Tibial nerve (tissue), 4 donors: Measurements from ENCODE around the gene LAMP5. TPM values are rescaled to one million over a fixed set of nuclear protein-coding genes. Genes with fewer than 3 reads are reported as not detected.

Source experiments
- DNase-seq, 2 donors: peaks; one replicate each; pipeline ENCODE4 v3.0.0-alpha.2; 2019; ENCODE audit warnings: low spot score in 2 of 2
- H3K27ac ChIP-seq, 4 donors: fragments of 200-600 bp; sonication (generic) in 3 of 4; one replicate each; pipeline ENCODE4 v1.5.1; 2017 to 2019; ENCODE audit warnings: mild to moderate bottlenecking in 1 of 4
- H3K27me3 ChIP-seq, 2 donors: fragments of 200-600 bp; sonication (generic) in 1 of 2; one replicate each; pipeline versions ENCODE4 v1.5.1 to v1.6.0; 2017 to 2019
- H3K36me3 ChIP-seq, 3 donors: fragments of 200-600 bp; sonication (generic); one replicate each; pipeline ENCODE4 v1.5.1; 2018 to 2019
- H3K4me1 ChIP-seq, 4 donors: fragments of 200-600 bp; sonication (generic) in 3 of 4; one replicate each; pipeline ENCODE4 v1.5.1; 2017 to 2019
- H3K4me3 ChIP-seq, 4 donors: fragments of 200-600 bp; sonication (generic) in 3 of 4; one replicate each; pipeline ENCODE4 v1.5.1; 2017 to 2019; ENCODE audit warnings: mild to moderate bottlenecking in 1 of 4, moderate library complexity in 1 of 4
- H3K9me3 ChIP-seq, 4 donors: fragments of 200-600 bp; sonication (generic) in 3 of 4; one replicate each; pipeline ENCODE4 v1.5.1; 2017 to 2019
- EP300 ChIP-seq, 2 donors: sonication (generic); formaldehyde crosslinking; IDR thresholded peaks; one replicate each; pipeline ENCODE4 v1.6.1; 2017; ENCODE audit warnings: antibody characterized with exemption in 2 of 2, mild to moderate bottlenecking in 1 of 2
- POLR2A ChIP-seq, 2 donors: fragments of 450-650 bp; IDR thresholded peaks; one replicate each; pipeline ENCODE4 v1.6.1; 2017; ENCODE audit warnings: antibody characterized with exemption in 2 of 2, mild to moderate bottlenecking in 2 of 2, moderate library complexity in 2 of 2
- WGBS, 2 donors: methylation state at CpG; one replicate each; pipeline ENCODE4 v1.1.5; 2018; 5-methylcytosine and 5-hydroxymethylcytosine counted together
- total RNA-seq, 4 donors: library from RNA; depleted of rRNA; stranded (reverse); fragments of >200 nt; gene quantifications; one replicate each; pipeline ENCODE4 v1.1.0, GENCODE V29; 2016
- TF ChIP-seq, protein P1 (sequence below), 5 experiments: fragments of 200-600 bp in 3 of 5; fragments of 450-650 bp in 2 of 5; sonication (generic) in 3 of 5; IDR thresholded peaks; one replicate each; pipeline ENCODE4 v1.5.1; 2016 to 2019; ENCODE audit warnings: antibody characterized with exemption in 5 of 5, mild to moderate bottlenecking in 3 of 5, moderate library complexity in 2 of 5

Gene LAMP5
- total RNA-seq, 4 donors from 2014 or later = 0.21 to 0.59 (median 0.44) TPM; not detected in 1

DNA sequence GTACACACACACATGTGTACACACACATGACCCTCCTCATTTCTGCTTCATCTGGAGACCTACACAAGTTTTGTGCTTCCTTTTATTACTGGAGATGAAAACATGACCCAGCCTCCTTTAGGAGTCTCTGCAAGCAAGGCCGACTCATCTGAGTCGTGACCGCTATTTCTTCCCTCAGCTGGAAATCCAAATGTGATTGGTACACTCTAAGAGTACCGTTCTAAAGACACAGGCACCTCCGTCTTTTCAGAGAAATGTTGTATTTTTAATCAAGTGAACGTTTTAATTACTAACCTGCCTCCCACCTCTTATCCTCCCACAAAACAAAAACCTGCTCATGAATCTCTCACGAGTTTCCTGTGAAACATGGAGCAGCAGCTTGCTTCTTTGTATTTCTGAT, 63.0 kb downstream of the LAMP5 start:
- no peaks in the 10 kb centered on the region for H3K9me3 ChIP-seq
- WGBS, 2 donors = 60 to 70% methylated on average over 7 of the region's 7 CpGs
- no peak overlapping the region for H3K27ac ChIP-seq
- no peaks in the 10 kb centered on the region for H3K27me3 ChIP-seq
- TF ChIP-seq, protein P1, sequence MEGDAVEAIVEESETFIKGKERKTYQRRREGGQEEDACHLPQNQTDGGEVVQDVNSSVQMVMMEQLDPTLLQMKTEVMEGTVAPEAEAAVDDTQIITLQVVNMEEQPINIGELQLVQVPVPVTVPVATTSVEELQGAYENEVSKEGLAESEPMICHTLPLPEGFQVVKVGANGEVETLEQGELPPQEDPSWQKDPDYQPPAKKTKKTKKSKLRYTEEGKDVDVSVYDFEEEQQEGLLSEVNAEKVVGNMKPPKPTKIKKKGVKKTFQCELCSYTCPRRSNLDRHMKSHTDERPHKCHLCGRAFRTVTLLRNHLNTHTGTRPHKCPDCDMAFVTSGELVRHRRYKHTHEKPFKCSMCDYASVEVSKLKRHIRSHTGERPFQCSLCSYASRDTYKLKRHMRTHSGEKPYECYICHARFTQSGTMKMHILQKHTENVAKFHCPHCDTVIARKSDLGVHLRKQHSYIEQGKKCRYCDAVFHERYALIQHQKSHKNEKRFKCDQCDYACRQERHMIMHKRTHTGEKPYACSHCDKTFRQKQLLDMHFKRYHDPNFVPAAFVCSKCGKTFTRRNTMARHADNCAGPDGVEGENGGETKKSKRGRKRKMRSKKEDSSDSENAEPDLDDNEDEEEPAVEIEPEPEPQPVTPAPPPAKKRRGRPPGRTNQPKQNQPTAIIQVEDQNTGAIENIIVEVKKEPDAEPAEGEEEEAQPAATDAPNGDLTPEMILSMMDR (IDR thresholded peaks at IDR 0.05) = no peak
- TF ChIP-seq POLR2A (IDR thresholded peaks at IDR 0.05) (no peak), EP300 (IDR thresholded peaks at IDR 0.05) (no peak)
- no peak overlapping the region for H3K4me3 ChIP-seq
- no peaks in the 10 kb centered on the region for H3K4me1 ChIP-seq
- DNase-seq = no peak
- H3K36me3 ChIP-seq = no peaks in the 10 kb centered on the region

DNA sequence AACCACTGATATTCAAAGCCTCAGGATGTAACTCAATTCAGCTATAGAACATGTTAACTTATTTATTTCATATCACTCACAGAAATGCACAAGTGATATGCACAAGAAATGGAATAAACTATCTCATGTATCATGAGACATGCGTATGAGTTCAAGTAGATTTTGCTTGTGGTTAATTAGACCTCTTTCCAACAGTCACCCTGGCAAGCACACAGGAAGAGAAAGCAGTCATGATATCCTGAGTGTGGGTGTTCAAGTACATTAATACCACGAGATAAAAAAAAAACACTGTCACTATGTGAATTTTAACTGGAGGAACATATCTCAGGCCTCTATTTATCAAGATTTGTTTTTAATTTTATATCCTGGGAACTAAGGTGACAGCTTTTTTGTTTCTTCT, 64.2 kb downstream of the LAMP5 start:
- 55 to 57% methylated on average over 2 of the region's 2 CpGs for WGBS, 2 donors
- no peak overlapping the region for H3K27ac ChIP-seq
- no peaks in the 10 kb centered on the region for H3K9me3 ChIP-seq
- TF ChIP-seq, protein P1 (IDR thresholded peaks at IDR 0.05) = no peak
- no peak for TF ChIP-seq EP300 (IDR thresholded peaks at IDR 0.05)
- TF ChIP-seq POLR2A (IDR thresholded peaks at IDR 0.05) = no peak
- H3K4me3 ChIP-seq = no peak overlapping the region
- no peaks in the 10 kb centered on the region for H3K4me1 ChIP-seq
- no peak for DNase-seq
- no peaks in the 10 kb centered on the region for H3K27me3 ChIP-seq
- no peaks in the 10 kb centered on the region for H3K36me3 ChIP-seq
